Liver (tissue), 9 donors: ENCODE data around the gene TCF7L2. TPM values are rescaled to one million over a fixed set of nuclear protein-coding genes. Genes with fewer than 3 reads are reported as not detected.

Experiments used
- DNase-seq: peaks from one replicate; pipeline ENCODE4 v3.0.0-alpha.2; 2017; ENCODE audit warnings: low spot score
- H3K27ac ChIP-seq, 2 donors: one replicate each; pipeline ENCODE4 v1.7.0; 2013; ENCODE audit warnings: inconsistent platforms in 2 of 2, low read length in 2 of 2, control low read depth in 1 of 2, low read depth in 1 of 2, mild to moderate bottlenecking in 1 of 2
- H3K27me3 ChIP-seq, 4 donors: one replicate each; pipeline versions ENCODE4 v1.6.1 to v1.7.0; 2013; ENCODE audit warnings: low read length in 3 of 4, inconsistent platforms in 1 of 4, mild to moderate bottlenecking in 1 of 4, moderate library complexity in 1 of 4; ENCODE audit not compliant: control insufficient read depth in 4 of 4, insufficient read depth in 4 of 4
- H3K36me3 ChIP-seq, 4 donors: one replicate each; pipeline versions ENCODE4 v1.6.1 to v1.7.0; 2013; ENCODE audit warnings: low read length in 3 of 4, mild to moderate bottlenecking in 3 of 4, low read depth in 1 of 4, moderate library complexity in 1 of 4; ENCODE audit not compliant: control insufficient read depth in 4 of 4, insufficient read depth in 3 of 4
- H3K4me1 ChIP-seq, 4 donors: one replicate each; pipeline versions ENCODE4 v1.6.1 to v1.7.0; 2013; ENCODE audit warnings: low read length in 3 of 4, mild to moderate bottlenecking in 3 of 4, moderate library complexity in 1 of 4; ENCODE audit not compliant: control insufficient read depth in 4 of 4, insufficient read depth in 4 of 4
- H3K4me3 ChIP-seq, 3 donors: one replicate each; pipeline versions ENCODE4 v1.6.1 to v1.7.0; 2013; ENCODE audit warnings: low read length in 3 of 3, control low read depth in 1 of 3, low read depth in 1 of 3, mild to moderate bottlenecking in 1 of 3
- H3K9ac ChIP-seq, 2 donors: one replicate each; pipeline ENCODE4 v1.7.0; 2013; ENCODE audit warnings: low read length in 2 of 2, mild to moderate bottlenecking in 2 of 2, moderate library complexity in 2 of 2, control low read depth in 1 of 2, low read depth in 1 of 2
- H3K9me3 ChIP-seq, 4 donors: one replicate each; pipeline versions ENCODE4 v1.6.1 to v1.7.0; 2013; ENCODE audit warnings: low read length in 3 of 4; ENCODE audit not compliant: control insufficient read depth in 4 of 4
- EGR1 ChIP-seq, 2 donors: IDR thresholded peaks; 2 replicates each; pipeline ENCODE4 v1.6.1; 2016 to 2018; ENCODE audit warnings: antibody characterized with exemption in 2 of 2, low read depth in 2 of 2
- FOXA1 ChIP-seq: IDR thresholded peaks from 2 replicates; pipeline ENCODE4 v1.6.1; 2016; ENCODE audit warnings: antibody characterized with exemption
- FOXA2 ChIP-seq: IDR thresholded peaks from 2 replicates; pipeline ENCODE4 v1.6.1; 2016; ENCODE audit warnings: antibody characterized with exemption
- HNF4A ChIP-seq, 2 donors: conservative IDR thresholded peaks; 2 replicates each; pipeline ENCODE4 v1.6.1; 2016; ENCODE audit warnings: antibody characterized with exemption in 2 of 2, mild to moderate bottlenecking in 2 of 2
- NR2F2 ChIP-seq: IDR thresholded peaks from 2 replicates; pipeline ENCODE4 v1.6.1; 2016; ENCODE audit warnings: antibody characterized with exemption
- RAD21 ChIP-seq, 2 donors: IDR thresholded peaks; 2 replicates each; pipeline ENCODE4 v1.6.1; 2016; ENCODE audit warnings: antibody characterized with exemption in 2 of 2, mild to moderate bottlenecking in 2 of 2
- RXRA ChIP-seq, 2 donors: IDR thresholded peaks; 2 replicates each; pipeline ENCODE4 v1.6.1; 2017 to 2018; ENCODE audit warnings: antibody characterized with exemption in 2 of 2, mild to moderate bottlenecking in 1 of 2
- SP1 ChIP-seq: IDR thresholded peaks from 2 replicates; pipeline ENCODE4 v1.6.1; 2018; ENCODE audit warnings: antibody characterized with exemption, mild to moderate bottlenecking
- YY1 ChIP-seq: IDR thresholded peaks from 2 replicates; pipeline ENCODE4 v1.6.1; 2016; ENCODE audit warnings: antibody characterized with exemption, mild to moderate bottlenecking
- WGBS: extraction: QIAGEN DNeasy Blood & Tissue Kit; methylation state at CpG from one replicate; pipeline ENCODE4 v1.1.7; 2013; 5-methylcytosine and 5-hydroxymethylcytosine counted together
- polyA plus RNA-seq, 2 donors: library from polyadenylated mRNA; stranded (reverse) in 1 of 2; unstranded in 1 of 2; fragments of 200-250 nt in 1 of 2; fragments of >200 nt in 1 of 2; fragmentation: Nextera tagmentation in 1 of 2; extraction: Ambion mirVana in 1 of 2; gene quantifications; one replicate each; pipeline versions ENCODE4 v1.2.1 to v1.2.3, GENCODE V29; 2013 to 2015
- total RNA-seq, 2 donors: library from RNA; depleted of rRNA; stranded (reverse); fragments of >200 nt; gene quantifications; one replicate each; pipeline ENCODE4 v1.2.3, GENCODE V29; 2014
- TF ChIP-seq, protein P1 (sequence below): IDR thresholded peaks from 2 replicates; pipeline ENCODE4 v1.6.1; 2016; ENCODE audit warnings: antibody characterized with exemption
- TF ChIP-seq, protein P2 (sequence below): IDR thresholded peaks from 2 replicates; pipeline ENCODE4 v1.6.1; 2016; ENCODE audit warnings: antibody characterized with exemption
- TF ChIP-seq, protein P3 (sequence below): IDR thresholded peaks from 2 replicates; pipeline ENCODE4 v1.6.1; 2016; ENCODE audit warnings: antibody characterized with exemption
- TF ChIP-seq, protein P4 (sequence below): IDR thresholded peaks from 2 replicates; pipeline ENCODE4 v1.6.1; 2016; ENCODE audit warnings: antibody characterized with exemption, mild to moderate bottlenecking
- TF ChIP-seq, protein P5 (sequence below): fragments of 150-350 bp; IDR thresholded peaks from 2 replicates; pipeline ENCODE4 v1.5.1; 2017; ENCODE audit warnings: improper control_type of control experiment, low read depth, low read length; ENCODE audit not compliant: missing input control
- donor health status: healthy.
- donor health status: healthy.
- donor health status: healthy.
- donor health status: healthy.
- donor health status: healthy.

Gene TCF7L2
- total and polyA plus RNA-seq, 4 donors: 4.9 to 18.0 (median 8.3) TPM

DNA sequence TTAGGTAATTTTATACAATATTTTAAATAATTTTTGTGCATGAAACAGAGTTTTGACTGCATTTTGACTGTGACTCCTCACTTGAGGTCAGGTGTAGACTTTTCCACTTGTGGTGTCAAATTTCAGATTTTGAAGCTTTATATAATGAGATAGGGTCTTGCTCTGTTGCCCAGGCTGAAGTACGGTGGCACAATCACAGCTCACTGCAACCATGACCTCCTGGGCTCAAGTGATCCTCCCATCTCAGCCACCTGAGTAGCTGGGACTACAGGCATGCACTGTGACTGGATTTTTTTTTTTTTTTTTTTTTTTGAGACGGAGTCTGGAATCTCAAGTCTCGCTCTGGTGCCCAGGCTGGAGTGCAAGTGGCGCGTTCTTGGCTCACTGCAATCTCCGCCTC lies 74.9 kb downstream of the TCF7L2 start:
- TF ChIP-seq, protein P1, sequence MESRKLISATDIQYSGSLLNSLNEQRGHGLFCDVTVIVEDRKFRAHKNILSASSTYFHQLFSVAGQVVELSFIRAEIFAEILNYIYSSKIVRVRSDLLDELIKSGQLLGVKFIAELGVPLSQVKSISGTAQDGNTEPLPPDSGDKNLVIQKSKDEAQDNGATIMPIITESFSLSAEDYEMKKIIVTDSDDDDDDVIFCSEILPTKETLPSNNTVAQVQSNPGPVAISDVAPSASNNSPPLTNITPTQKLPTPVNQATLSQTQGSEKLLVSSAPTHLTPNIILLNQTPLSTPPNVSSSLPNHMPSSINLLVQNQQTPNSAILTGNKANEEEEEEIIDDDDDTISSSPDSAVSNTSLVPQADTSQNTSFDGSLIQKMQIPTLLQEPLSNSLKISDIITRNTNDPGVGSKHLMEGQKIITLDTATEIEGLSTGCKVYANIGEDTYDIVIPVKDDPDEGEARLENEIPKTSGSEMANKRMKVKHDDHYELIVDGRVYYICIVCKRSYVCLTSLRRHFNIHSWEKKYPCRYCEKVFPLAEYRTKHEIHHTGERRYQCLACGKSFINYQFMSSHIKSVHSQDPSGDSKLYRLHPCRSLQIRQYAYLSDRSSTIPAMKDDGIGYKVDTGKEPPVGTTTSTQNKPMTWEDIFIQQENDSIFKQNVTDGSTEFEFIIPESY: no peak
- TF ChIP-seq SP1: no peak
- TF ChIP-seq, protein P2, sequence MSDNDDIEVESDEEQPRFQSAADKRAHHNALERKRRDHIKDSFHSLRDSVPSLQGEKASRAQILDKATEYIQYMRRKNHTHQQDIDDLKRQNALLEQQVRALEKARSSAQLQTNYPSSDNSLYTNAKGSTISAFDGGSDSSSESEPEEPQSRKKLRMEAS: no peak
- no peak for TF ChIP-seq RXRA (IDR thresholded peaks at IDR 0.05)
- Histone ChIP-seq H3K36me3 (no peaks in the 10 kb centered on the region), H3K4me1 (peaks cover 9 to 45% (median 38%) of the 10 kb centered on the region in 4 donors), H3K4me3 (no peak overlapping the region), H3K27me3 (no peaks in the 10 kb centered on the region), H3K27ac (no peak overlapping the region), H3K9ac (no peak overlapping the region), H3K9me3 (no peaks in the 10 kb centered on the region)
- WGBS: 97% methylated on average over 6 of the region's 6 CpGs
- no peak for DNase-seq

DNA sequence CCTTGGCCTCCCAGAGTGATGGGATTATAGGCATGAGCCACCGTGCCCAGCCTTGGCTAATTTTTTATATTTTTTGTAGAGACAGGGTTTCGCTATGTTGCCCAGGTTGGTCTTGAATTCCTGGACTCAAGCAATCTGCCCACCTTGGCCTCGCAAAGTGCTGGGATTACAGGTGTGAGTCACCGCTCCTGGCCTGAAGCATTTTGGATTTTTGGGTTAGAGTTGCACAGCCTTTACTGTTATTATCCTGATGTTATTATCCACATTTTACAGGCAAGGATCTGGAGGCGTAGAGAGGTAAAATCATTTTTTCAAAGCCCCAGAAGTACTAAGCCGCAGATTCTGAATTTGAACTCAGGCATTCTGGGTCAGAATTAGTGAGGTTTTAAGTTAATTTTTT lies 75.4 kb downstream of the TCF7L2 start:
- DNase-seq: no peak
- Histone ChIP-seq H3K36me3 (no peaks in the 10 kb centered on the region), H3K9me3 (no peaks in the 10 kb centered on the region), H3K4me1 (peaks cover 6 to 40% (median 32%) of the 10 kb centered on the region in 4 donors), H3K27me3 (no peaks in the 10 kb centered on the region), H3K9ac (no peak overlapping the region), H3K4me3 (no peak overlapping the region), H3K27ac (no peak overlapping the region)
- no peak for TF ChIP-seq SP1
- TF ChIP-seq, protein P3, sequence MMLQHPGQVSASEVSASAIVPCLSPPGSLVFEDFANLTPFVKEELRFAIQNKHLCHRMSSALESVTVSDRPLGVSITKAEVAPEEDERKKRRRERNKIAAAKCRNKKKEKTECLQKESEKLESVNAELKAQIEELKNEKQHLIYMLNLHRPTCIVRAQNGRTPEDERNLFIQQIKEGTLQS: no peak
- no peak for TF ChIP-seq FOXA1
- TF ChIP-seq, protein P4, sequence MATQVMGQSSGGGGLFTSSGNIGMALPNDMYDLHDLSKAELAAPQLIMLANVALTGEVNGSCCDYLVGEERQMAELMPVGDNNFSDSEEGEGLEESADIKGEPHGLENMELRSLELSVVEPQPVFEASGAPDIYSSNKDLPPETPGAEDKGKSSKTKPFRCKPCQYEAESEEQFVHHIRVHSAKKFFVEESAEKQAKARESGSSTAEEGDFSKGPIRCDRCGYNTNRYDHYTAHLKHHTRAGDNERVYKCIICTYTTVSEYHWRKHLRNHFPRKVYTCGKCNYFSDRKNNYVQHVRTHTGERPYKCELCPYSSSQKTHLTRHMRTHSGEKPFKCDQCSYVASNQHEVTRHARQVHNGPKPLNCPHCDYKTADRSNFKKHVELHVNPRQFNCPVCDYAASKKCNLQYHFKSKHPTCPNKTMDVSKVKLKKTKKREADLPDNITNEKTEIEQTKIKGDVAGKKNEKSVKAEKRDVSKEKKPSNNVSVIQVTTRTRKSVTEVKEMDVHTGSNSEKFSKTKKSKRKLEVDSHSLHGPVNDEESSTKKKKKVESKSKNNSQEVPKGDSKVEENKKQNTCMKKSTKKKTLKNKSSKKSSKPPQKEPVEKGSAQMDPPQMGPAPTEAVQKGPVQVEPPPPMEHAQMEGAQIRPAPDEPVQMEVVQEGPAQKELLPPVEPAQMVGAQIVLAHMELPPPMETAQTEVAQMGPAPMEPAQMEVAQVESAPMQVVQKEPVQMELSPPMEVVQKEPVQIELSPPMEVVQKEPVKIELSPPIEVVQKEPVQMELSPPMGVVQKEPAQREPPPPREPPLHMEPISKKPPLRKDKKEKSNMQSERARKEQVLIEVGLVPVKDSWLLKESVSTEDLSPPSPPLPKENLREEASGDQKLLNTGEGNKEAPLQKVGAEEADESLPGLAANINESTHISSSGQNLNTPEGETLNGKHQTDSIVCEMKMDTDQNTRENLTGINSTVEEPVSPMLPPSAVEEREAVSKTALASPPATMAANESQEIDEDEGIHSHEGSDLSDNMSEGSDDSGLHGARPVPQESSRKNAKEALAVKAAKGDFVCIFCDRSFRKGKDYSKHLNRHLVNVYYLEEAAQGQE: no peak
- TF ChIP-seq RAD21 (IDR thresholded peaks at IDR 0.05): no peak
- no peak for TF ChIP-seq YY1
- TF ChIP-seq RXRA (IDR thresholded peaks at IDR 0.05): no peak
- TF ChIP-seq FOXA2: no peak
- no peak for TF ChIP-seq EGR1 (IDR thresholded peaks at IDR 0.05; ENCODE audit: low read depth in 2 of 2)
- TF ChIP-seq, protein P5, sequence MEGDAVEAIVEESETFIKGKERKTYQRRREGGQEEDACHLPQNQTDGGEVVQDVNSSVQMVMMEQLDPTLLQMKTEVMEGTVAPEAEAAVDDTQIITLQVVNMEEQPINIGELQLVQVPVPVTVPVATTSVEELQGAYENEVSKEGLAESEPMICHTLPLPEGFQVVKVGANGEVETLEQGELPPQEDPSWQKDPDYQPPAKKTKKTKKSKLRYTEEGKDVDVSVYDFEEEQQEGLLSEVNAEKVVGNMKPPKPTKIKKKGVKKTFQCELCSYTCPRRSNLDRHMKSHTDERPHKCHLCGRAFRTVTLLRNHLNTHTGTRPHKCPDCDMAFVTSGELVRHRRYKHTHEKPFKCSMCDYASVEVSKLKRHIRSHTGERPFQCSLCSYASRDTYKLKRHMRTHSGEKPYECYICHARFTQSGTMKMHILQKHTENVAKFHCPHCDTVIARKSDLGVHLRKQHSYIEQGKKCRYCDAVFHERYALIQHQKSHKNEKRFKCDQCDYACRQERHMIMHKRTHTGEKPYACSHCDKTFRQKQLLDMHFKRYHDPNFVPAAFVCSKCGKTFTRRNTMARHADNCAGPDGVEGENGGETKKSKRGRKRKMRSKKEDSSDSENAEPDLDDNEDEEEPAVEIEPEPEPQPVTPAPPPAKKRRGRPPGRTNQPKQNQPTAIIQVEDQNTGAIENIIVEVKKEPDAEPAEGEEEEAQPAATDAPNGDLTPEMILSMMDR: no peak
- TF ChIP-seq HNF4A (conservative IDR thresholded peaks at IDR 0.05): no peak
- no peak for TF ChIP-seq NR2F2
- 96% methylated on average over 6 of the region's 6 CpGs for WGBS
